HG03342 (cell line): Measurements from ENCODE around the gene RRBP1.
"Not testable (repeated sequence)": the region's sequence is repeated elsewhere in the genome, so short reads cannot be mapped to it uniquely, and the experiment has no call there.

Source experiments
- ATAC-seq: cut with Tn5 transposase; IDR thresholded peaks from one replicate; pipeline ENCODE4 v1.9.1; 2021; ENCODE audit warnings: mild to moderate bottlenecking, moderate library complexity; ENCODE audit not compliant: unreplicated experiment

The RRBP1 gene

GRCh38 chr20:17708675-17709360 is 26.8 kb upstream of the RRBP1 start:
- ATAC-seq: no peak

GRCh38 chr20:17707951-17708350 is 25.9 kb upstream of the RRBP1 start:
- ATAC-seq: not testable (repeated sequence)

- ATAC-seq: no peak
Measured at GRCh38 chr20:17706632-17707031, 24.6 kb upstream of the RRBP1 start.

- ATAC-seq: no peak
Measured at GRCh38 chr20:17705916-17706315, 23.9 kb upstream of the RRBP1 start.

- no peak for ATAC-seq
Measured at GRCh38 chr20:17704589-17705317, 22.7 kb upstream of the RRBP1 start.

- ATAC-seq: no peak
Measured at GRCh38 chr20:17701826-17702225, 19.8 kb upstream of the RRBP1 start.

- ATAC-seq: no peak
Measured at GRCh38 chr20:17700637-17701036, 18.6 kb upstream of the RRBP1 start.

- ATAC-seq: no peak
Measured at GRCh38 chr20:17699931-17700351, 17.9 kb upstream of the RRBP1 start, which contains the start of gene BANF2. Gene BANF2, plus strand, starts transcription at chr20:17699966. Its CDS starts 25,060 bp downstream, at chr20:17725026.

- ATAC-seq: no peak
Measured at GRCh38 chr20:17698384-17698783, 16.3 kb upstream of the RRBP1 start.

GRCh38 chr20:17697171-17697570 is 15.1 kb upstream of the RRBP1 start:
- ATAC-seq: no peak

GRCh38 chr20:17696287-17696686 is 14.2 kb upstream of the RRBP1 start:
- no peak for ATAC-seq

GRCh38 chr20:17694767-17695166 is 12.7 kb upstream of the RRBP1 start:
- no peak for ATAC-seq

- no peak for ATAC-seq
Measured at GRCh38 chr20:17693444-17694001, 11.5 kb upstream of the RRBP1 start.

- ATAC-seq: no peak
Measured at GRCh38 chr20:17691758-17692157, 9.7 kb upstream of the RRBP1 start.

- ATAC-seq: no peak
Measured at GRCh38 chr20:17690144-17690543, 8.1 kb upstream of the RRBP1 start.

GRCh38 chr20:17688965-17689364 is 6.9 kb upstream of the RRBP1 start:
- ATAC-seq: no peak

- no peak for ATAC-seq
Measured at GRCh38 chr20:17687800-17688199, 5.8 kb upstream of the RRBP1 start.

- no peak for ATAC-seq
Measured at GRCh38 chr20:17685168-17685567, 3.1 kb upstream of the RRBP1 start.

GRCh38 chr20:17684077-17684888 is 2.2 kb upstream of the RRBP1 start:
- ATAC-seq: no peak

GRCh38 chr20:17683218-17684076 is 1.4 kb upstream of the RRBP1 start:
- no peak for ATAC-seq
